OCI-LY7 (cell line): ENCODE data around the gene ZNRF1. TPM values are rescaled to one million over a fixed set of nuclear protein-coding genes. Genes with fewer than 3 reads are reported as not detected.
A peak's percentile ranks its signal among the peaks of the same experiment; 100 is the strongest.

Experiments
- BruUV-seq: library from RNA; stranded (reverse); fragments of 400-500 nt; replicated peaks from 2 replicates; lab custom pipeline; 2021; lab: Mats Ljungman, UMichigan
- CTCF ChIA-PET: fragments of 300-600 bp; sonication (Branson Sonifier 250); formaldehyde crosslinking; loops from one replicate; lab custom pipeline; 2022; ENCODE audit warnings: antibody characterized with exemption; ENCODE audit not compliant: unreplicated experiment; lab: Charles Lee
- POLR2A ChIA-PET: fragments of 300-600 bp; sonication (Branson Sonifier 250); formaldehyde crosslinking; loops from one replicate; lab custom pipeline; 2022; ENCODE audit warnings: antibody characterized with exemption; lab: Charles Lee
- DNase-seq: peaks from one replicate; pipeline ENCODE4 v3.0.0-alpha.2; 2015; ENCODE audit warnings: low spot score
- H2AFZ ChIP-seq: fragments of 200-600 bp; sonication (generic), shearing (Covaris generic); 2 replicates; pipeline ENCODE4 v1.6.1; 2014; ENCODE audit warnings: mild to moderate bottlenecking, antibody characterized with exemption, low read length, moderate library complexity
- H3K27ac ChIP-seq: fragments of 200-600 bp; sonication (generic); 2 replicates; pipeline ENCODE4 v1.5.1; 2014; ENCODE audit warnings: mixed run types, low read depth, mild to moderate bottlenecking, moderate library complexity, low read length, inconsistent platforms; ENCODE audit not compliant: poor library complexity, severe bottlenecking
- H3K36me3 ChIP-seq: fragments of 200-600 bp; sonication (generic); 2 replicates; pipeline ENCODE4 v1.6.1; 2014; ENCODE audit warnings: mild to moderate bottlenecking, antibody characterized with exemption, low read length, moderate library complexity, mixed read lengths; ENCODE audit not compliant: insufficient read depth
- H3K4me1 ChIP-seq: fragments of 200-600 bp; sonication (generic); 2 replicates; pipeline ENCODE4 v1.5.1; 2014; ENCODE audit warnings: mild to moderate bottlenecking, low read length; ENCODE audit not compliant: insufficient read depth, poor library complexity, severe bottlenecking
- H3K4me2 ChIP-seq: fragments of 200-600 bp; sonication (generic); 2 replicates; pipeline ENCODE4 v1.6.1; 2014; ENCODE audit warnings: mild to moderate bottlenecking, low read length
- H3K4me3 ChIP-seq: fragments of 200-600 bp; sonication (generic); 2 replicates; pipeline ENCODE4 v1.5.1; 2014; ENCODE audit warnings: mild to moderate bottlenecking, low read depth, low read length; ENCODE audit not compliant: poor library complexity, severe bottlenecking
- H3K79me2 ChIP-seq: fragments of 200-600 bp; sonication (generic); 2 replicates; pipeline ENCODE4 v1.6.1; 2016; ENCODE audit warnings: low read depth, mild to moderate bottlenecking, low read length, moderate library complexity, mixed read lengths; ENCODE audit not compliant: insufficient read depth
- H3K9me2 ChIP-seq: fragments of 200-600 bp; sonication (generic); 2 replicates; pipeline ENCODE4 v1.6.1; 2016; ENCODE audit warnings: mild to moderate bottlenecking, low read length, mixed read lengths; ENCODE audit not compliant: insufficient read depth
- H3K9me3 ChIP-seq: fragments of 200-600 bp; sonication (generic); 2 replicates; pipeline ENCODE4 v1.6.1; 2014; ENCODE audit warnings: mild to moderate bottlenecking, mixed run types, low read length, mixed read lengths
- H4K20me1 ChIP-seq: fragments of 200-600 bp; sonication (generic); 2 replicates; pipeline ENCODE4 v1.6.1; 2014; ENCODE audit warnings: mild to moderate bottlenecking, antibody characterized with exemption, low read length, moderate library complexity, mixed read lengths; ENCODE audit not compliant: insufficient read depth
- EZH2phosphoT487 ChIP-seq: fragments of 200-600 bp; sonication (generic); IDR thresholded peaks from 2 replicates; pipeline ENCODE4 v1.6.1; 2018; ENCODE audit warnings: low read depth, borderline replicate concordance, mild to moderate bottlenecking, mixed run types, antibody characterized with exemption, low read length, moderate library complexity, mixed read lengths
- intact Hi-C: fragments of 100-400 bp; cut with micrococcal nuclease; formaldehyde crosslinking; loops from one replicate; pipeline ENCODE4 v1.10.0; 2022; ENCODE audit not compliant: unreplicated experiment
- total RNA-seq, 2 experiments: library from RNA; depleted of rRNA in 1 of 2; stranded (reverse); fragments of >200 nt in 1 of 2; shearing (Covaris generic) in 1 of 2; gene quantifications; 2 replicates each; pipeline ENCODE4 v1.2.3, GENCODE V29; 2014 to 2022
- TF ChIP-seq, protein P1 (sequence below): fragments of 200-600 bp; sonication (generic); conservative IDR thresholded peaks from 2 replicates; pipeline ENCODE4 v1.5.1; 2014; ENCODE audit warnings: mild to moderate bottlenecking, antibody characterized with exemption, low read length, moderate library complexity, mixed read lengths

Gene ZNRF1
- total RNA-seq, 2 experiments from 2014 or later: 11.8 to 23.7 TPM

- DNase-seq: no peak
- H3K4me2 ChIP-seq: no peak overlapping the region
- TF ChIP-seq EZH2phosphoT487: no peak
- TF ChIP-seq, protein P1, sequence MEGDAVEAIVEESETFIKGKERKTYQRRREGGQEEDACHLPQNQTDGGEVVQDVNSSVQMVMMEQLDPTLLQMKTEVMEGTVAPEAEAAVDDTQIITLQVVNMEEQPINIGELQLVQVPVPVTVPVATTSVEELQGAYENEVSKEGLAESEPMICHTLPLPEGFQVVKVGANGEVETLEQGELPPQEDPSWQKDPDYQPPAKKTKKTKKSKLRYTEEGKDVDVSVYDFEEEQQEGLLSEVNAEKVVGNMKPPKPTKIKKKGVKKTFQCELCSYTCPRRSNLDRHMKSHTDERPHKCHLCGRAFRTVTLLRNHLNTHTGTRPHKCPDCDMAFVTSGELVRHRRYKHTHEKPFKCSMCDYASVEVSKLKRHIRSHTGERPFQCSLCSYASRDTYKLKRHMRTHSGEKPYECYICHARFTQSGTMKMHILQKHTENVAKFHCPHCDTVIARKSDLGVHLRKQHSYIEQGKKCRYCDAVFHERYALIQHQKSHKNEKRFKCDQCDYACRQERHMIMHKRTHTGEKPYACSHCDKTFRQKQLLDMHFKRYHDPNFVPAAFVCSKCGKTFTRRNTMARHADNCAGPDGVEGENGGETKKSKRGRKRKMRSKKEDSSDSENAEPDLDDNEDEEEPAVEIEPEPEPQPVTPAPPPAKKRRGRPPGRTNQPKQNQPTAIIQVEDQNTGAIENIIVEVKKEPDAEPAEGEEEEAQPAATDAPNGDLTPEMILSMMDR: no peak
- peaks cover 4% of the 10 kb centered on the region; the same call in 1 of the 2 replicates for H3K79me2 ChIP-seq
- H4K20me1 ChIP-seq: 0 out of 2 replicates have a peak, but pooled peaks cover 10% of the 10 kb centered on the region
- CTCF ChIA-PET: no interaction called here
- H2AFZ ChIP-seq: no peak overlapping the region
- no peak overlapping the region for H3K27ac ChIP-seq
- H3K9me2 ChIP-seq: no peaks in the 10 kb centered on the region
- peaks cover 26% of the 10 kb centered on the region for H3K4me1 ChIP-seq
- H3K9me3 ChIP-seq: no peaks in the 10 kb centered on the region
- intact Hi-C loops: no loop called here
- H3K4me3 ChIP-seq: no peak overlapping the region
- no TSS peak for BruUV-seq
- H3K36me3 ChIP-seq: no peaks in the 10 kb centered on the region
- POLR2A ChIA-PET: interaction anchor here (0.5 to 1.1 kb wide), 2 partner anchors 25 to 118 kb away, joined by 3 read pairs; no protein-coding TSS in a partner anchor
Observed at GRCh38 chr16:75080205-75081029, 81.6 kb downstream of the ZNRF1 start.

- Histone ChIP-seq H2AFZ (no peak overlapping the region), H3K4me1 (peaks cover 17% of the 10 kb centered on the region), H3K79me2 (peaks cover 1% of the 10 kb centered on the region; the same call in 1 of the 2 replicates), H3K4me3 (no peak overlapping the region), H3K9me2 (no peaks in the 10 kb centered on the region), H3K27ac (no peak overlapping the region), H4K20me1 (0 out of 2 replicates have a peak, but pooled peaks cover 10% of the 10 kb centered on the region), H3K9me3 (no peaks in the 10 kb centered on the region), H3K4me2 (peak overlapping the region; percentile 26), H3K36me3 (no peaks in the 10 kb centered on the region)
- POLR2A ChIA-PET: interaction anchor here (1.0 kb wide), 1 partner anchor 9 kb away, joined by 4 read pairs; no protein-coding TSS in a partner anchor
- no peak for TF ChIP-seq EZH2phosphoT487
- TF ChIP-seq, protein P1: no peak
- CTCF ChIA-PET: no interaction called here
- intact Hi-C loops: no loop called here
- BruUV-seq: no TSS peak
- peak; percentile 71 for DNase-seq
Observed at GRCh38 chr16:75081179-75081859, 82.5 kb downstream of the ZNRF1 start.
